ENCODE results near the gene OCIAD2.
"Not testable (repeated sequence)": the region's sequence is repeated elsewhere in the genome, so short reads cannot be mapped to it uniquely, and the experiment has no call there.

Gene OCIAD2

DNA sequence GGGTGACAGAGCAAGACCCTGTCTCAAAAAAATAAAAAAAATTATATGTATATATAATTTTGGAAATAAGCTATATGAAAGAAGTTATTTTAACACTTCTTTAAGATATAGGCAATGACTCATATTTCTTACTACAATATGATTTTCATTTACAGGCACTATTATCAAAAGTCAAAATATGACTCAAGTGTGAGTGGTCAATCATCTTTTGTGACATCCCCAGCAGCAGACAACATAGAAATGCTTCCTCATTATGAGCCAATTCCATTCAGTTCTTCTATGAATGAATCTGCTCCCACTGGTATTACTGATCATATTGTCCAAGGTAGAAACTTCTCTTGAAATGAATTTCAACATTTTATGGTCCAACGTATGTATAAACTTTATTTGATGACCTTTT lies 54.9 kb downstream of the OCIAD2 start:
- no peak for DNase-seq

DNA sequence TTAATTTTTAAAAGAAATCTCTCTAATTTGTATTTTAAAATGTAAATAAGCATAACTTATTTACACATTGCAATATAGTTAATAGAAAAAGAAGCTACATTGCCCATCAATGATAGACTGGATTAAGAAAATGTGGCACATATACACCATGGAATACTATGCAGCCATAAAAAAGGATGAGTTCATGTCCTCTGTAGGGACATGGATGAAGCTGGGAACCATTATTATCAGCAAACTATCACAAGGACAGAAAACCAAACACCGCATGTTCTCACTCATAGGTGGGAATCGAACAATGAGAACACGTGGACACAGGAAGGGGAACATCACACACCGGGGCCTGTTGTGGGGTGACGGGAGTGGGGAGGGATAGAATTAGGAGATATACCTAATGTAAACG lies 57.8 kb downstream of the OCIAD2 start:
- not testable (repeated sequence) for DNase-seq

DNA sequence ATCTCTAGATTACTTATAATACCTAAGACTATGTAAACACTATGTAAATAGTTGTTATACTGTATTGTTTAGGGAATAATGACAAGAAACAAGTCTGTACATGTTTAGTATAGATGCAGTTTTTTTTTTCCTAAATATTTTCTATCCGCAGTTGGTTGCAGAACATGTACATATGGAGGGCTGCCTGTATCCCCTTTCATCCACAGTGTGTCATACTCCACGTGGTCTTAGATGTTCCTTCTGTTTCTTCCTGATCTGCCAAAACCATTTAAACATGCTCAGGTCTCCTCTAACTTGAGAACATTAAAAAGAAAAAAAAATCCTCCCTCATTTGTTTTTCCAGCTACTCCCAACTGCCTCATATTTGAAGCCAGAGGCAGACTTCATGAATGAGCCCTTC lies 61.7 kb downstream of the OCIAD2 start:
- no peak for DNase-seq

DNA sequence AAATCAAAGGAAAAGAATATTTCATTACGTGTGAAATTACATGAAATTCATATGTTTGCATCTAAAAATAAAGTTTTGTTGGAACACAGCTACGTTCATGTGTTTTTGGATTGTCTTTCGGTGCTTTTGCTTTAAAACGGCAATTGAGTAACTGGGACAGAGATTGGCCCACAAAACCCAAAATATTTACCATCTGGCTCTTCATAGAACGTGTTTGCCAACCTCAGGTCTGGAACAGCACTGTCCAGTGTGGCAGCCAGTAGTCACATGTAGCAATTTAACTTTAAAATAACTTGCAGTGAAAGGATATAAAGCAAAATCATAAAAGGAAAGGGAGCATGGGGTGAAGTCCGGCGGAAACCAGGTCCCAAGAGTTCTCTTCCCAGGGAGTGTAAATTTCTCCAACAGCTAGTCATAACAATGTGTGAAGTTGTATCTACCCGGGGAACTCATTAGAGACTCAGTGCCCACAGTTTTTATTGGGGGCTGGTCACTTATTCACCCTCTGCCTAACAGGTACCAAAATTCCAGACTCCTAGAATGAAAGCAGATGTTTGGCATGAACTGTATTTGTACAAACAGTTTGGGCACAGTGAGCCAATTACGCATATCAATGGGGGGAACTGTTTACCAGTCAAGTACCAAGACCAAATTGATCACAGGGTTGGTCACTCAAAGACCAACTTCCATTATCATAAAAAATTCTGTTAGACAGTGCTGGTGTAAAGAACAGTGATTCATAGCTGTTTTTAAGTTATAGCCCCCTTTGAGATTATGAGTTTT lies 65.3 kb downstream of the OCIAD2 start:
- no peak for DNase-seq

DNA sequence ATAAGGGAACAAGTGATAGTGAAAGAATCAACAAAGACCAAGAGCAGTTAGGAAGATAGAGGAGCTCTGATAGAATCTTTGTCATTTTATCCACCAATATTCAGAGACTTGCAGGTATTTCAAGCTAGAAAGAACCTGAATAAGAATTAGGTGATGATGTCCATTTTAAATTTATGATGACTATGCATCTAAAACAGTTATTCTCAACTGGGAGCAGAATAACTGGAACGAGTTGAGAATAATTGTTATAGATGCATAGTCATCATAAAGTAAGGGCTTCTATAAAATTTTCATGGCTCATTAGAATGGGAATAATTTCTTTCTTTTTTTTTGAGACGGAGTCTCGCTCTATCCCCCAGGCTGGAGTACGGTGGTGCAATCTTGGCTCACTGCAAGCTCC lies 69.9 kb downstream of the OCIAD2 start:
- no peak for DNase-seq

Data from hematopoietic multipotent progenitor cell treated with erythropoietin and hydrocortisone succinate and interleukin-3 and kit ligand, for 8 days (in vitro differentiated cells).